Transverse colon (tissue), 4 donors: ENCODE results near the gene DNAH8.
A peak's percentile ranks its signal among the peaks of the same experiment; 100 is the strongest.

Experiments
- POLR2A ChIP-seq: fragments of 450-650 bp; IDR thresholded peaks from one replicate; pipeline ENCODE4 v1.6.1; 2016; ENCODE audit warnings: antibody characterized with exemption, mild to moderate bottlenecking, moderate library complexity
- POLR2AphosphoS5 ChIP-seq, 3 donors: sonication (generic); formaldehyde crosslinking; IDR thresholded peaks; one replicate each; pipeline ENCODE4 v1.6.1; 2016; ENCODE audit warnings: antibody characterized with exemption in 3 of 3
- TF ChIP-seq, protein P1 (sequence below), 5 experiments: fragments of 200-600 bp in 3 of 5; fragments of 450-650 bp in 2 of 5; sonication (generic) in 3 of 5; IDR thresholded peaks; 1 replicate in 2 of 5; 2 replicates in 3 of 5; pipeline ENCODE4 v1.5.1; 2016 to 2017; ENCODE audit warnings: antibody characterized with exemption in 5 of 5, inconsistent platforms in 3 of 5, mild to moderate bottlenecking in 2 of 5, moderate library complexity in 1 of 5

- TF ChIP-seq, protein P1, sequence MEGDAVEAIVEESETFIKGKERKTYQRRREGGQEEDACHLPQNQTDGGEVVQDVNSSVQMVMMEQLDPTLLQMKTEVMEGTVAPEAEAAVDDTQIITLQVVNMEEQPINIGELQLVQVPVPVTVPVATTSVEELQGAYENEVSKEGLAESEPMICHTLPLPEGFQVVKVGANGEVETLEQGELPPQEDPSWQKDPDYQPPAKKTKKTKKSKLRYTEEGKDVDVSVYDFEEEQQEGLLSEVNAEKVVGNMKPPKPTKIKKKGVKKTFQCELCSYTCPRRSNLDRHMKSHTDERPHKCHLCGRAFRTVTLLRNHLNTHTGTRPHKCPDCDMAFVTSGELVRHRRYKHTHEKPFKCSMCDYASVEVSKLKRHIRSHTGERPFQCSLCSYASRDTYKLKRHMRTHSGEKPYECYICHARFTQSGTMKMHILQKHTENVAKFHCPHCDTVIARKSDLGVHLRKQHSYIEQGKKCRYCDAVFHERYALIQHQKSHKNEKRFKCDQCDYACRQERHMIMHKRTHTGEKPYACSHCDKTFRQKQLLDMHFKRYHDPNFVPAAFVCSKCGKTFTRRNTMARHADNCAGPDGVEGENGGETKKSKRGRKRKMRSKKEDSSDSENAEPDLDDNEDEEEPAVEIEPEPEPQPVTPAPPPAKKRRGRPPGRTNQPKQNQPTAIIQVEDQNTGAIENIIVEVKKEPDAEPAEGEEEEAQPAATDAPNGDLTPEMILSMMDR (IDR thresholded peaks at IDR 0.05) = peak in 4 of 5 experiments; percentile 22 to 51 (median 32)
- TF ChIP-seq POLR2A (no peak), POLR2AphosphoS5 (IDR thresholded peaks at IDR 0.05) (no peak)
These were observed 58.2 kb downstream of the DNAH8 start for GRCh38 chr6:38773338-38773737.
